Neural cell (in vitro differentiated cells): ENCODE results near the gene WNT10A.

Experiments
- CTCF ChIP-seq: fragments of 450-650 bp; IDR thresholded peaks from 2 replicates; pipeline ENCODE4 v1.5.1; 2014; ENCODE audit warnings: antibody characterized with exemption, mild to moderate bottlenecking, moderate library complexity; ENCODE audit not compliant: poor library complexity, severe bottlenecking
- EP300 ChIP-seq: fragments of 450-650 bp; conservative IDR thresholded peaks from 2 replicates; pipeline ENCODE4 v1.6.1; 2014; ENCODE audit warnings: antibody characterized with exemption, mild to moderate bottlenecking, moderate library complexity; ENCODE audit not compliant: poor library complexity, severe bottlenecking
- EZH2 ChIP-seq: fragments of 200-600, 300-800 bp; shearing (Covaris generic), sonication (generic); IDR thresholded peaks from 2 replicates; pipeline ENCODE4 v1.6.1; 2014; ENCODE audit warnings: antibody characterized with exemption, low read length, borderline replicate concordance, mild to moderate bottlenecking; ENCODE audit not compliant: insufficient read depth, poor library complexity, severe bottlenecking
- MXI1 ChIP-seq: fragments of 450-650 bp; conservative IDR thresholded peaks from 2 replicates; pipeline ENCODE4 v1.6.1; 2014; ENCODE audit warnings: antibody characterized with exemption, mild to moderate bottlenecking; ENCODE audit not compliant: poor library complexity, severe bottlenecking
- POLR2AphosphoS5 ChIP-seq: IDR thresholded peaks from 2 replicates; pipeline ENCODE4 v1.6.1; 2012
- TF ChIP-seq, protein P1 (sequence below): IDR thresholded peaks from 2 replicates; pipeline ENCODE4 v1.6.1; 2012; ENCODE audit warnings: borderline replicate concordance

DNA sequence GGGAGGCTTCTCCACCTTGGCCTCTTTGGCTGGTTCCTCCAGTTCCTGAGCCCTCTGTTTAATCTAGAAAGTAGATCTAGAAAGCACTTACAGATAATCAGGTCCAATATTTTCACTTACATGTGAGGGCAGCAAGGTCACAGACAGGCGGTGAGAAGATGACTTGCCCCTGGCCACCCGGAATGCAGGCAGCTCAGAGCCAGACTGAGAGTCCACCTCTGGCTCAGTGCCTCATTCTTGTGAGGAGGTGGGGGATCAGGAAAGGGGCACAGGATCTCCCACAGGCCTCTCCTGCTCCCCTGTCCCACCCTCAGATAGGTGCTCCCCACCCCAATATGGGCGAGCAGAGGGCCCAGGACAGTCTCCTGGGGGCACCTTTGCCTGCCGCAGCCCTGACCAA lies 15.3 kb upstream of the WNT10A start:
- no peak for TF ChIP-seq CTCF
- TF ChIP-seq MXI1 = no peak
- TF ChIP-seq EP300 = no peak
- TF ChIP-seq EZH2 = no peak
- TF ChIP-seq, protein P1, sequence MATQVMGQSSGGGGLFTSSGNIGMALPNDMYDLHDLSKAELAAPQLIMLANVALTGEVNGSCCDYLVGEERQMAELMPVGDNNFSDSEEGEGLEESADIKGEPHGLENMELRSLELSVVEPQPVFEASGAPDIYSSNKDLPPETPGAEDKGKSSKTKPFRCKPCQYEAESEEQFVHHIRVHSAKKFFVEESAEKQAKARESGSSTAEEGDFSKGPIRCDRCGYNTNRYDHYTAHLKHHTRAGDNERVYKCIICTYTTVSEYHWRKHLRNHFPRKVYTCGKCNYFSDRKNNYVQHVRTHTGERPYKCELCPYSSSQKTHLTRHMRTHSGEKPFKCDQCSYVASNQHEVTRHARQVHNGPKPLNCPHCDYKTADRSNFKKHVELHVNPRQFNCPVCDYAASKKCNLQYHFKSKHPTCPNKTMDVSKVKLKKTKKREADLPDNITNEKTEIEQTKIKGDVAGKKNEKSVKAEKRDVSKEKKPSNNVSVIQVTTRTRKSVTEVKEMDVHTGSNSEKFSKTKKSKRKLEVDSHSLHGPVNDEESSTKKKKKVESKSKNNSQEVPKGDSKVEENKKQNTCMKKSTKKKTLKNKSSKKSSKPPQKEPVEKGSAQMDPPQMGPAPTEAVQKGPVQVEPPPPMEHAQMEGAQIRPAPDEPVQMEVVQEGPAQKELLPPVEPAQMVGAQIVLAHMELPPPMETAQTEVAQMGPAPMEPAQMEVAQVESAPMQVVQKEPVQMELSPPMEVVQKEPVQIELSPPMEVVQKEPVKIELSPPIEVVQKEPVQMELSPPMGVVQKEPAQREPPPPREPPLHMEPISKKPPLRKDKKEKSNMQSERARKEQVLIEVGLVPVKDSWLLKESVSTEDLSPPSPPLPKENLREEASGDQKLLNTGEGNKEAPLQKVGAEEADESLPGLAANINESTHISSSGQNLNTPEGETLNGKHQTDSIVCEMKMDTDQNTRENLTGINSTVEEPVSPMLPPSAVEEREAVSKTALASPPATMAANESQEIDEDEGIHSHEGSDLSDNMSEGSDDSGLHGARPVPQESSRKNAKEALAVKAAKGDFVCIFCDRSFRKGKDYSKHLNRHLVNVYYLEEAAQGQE = no peak
- TF ChIP-seq POLR2AphosphoS5 = no peak
